Tibial artery (tissue), 4 donors: ENCODE results near the gene PCDH9.

ENCODE experiments used
- DNase-seq, 2 donors: peaks; one replicate each; pipeline ENCODE4 v3.0.0-alpha.2; 2019
- H3K27ac ChIP-seq, 2 donors: fragments of 200-600 bp; sonication (generic) in 1 of 2; 1 replicate in 1 of 2; 2 replicates in 1 of 2; pipeline ENCODE4 v1.5.1; 2018 to 2019; ENCODE audit warnings: mild to moderate bottlenecking in 1 of 2
- H3K27me3 ChIP-seq, 2 donors: fragments of 200-600 bp; sonication (generic) in 1 of 2; one replicate each; pipeline versions ENCODE4 v1.5.1 to v1.6.0; 2016 to 2019
- H3K36me3 ChIP-seq, 3 donors: fragments of 200-600 bp; sonication (generic) in 2 of 3; one replicate each; pipeline ENCODE4 v1.5.1; 2016 to 2019; ENCODE audit warnings: mild to moderate bottlenecking in 2 of 3
- H3K4me1 ChIP-seq, 4 donors: fragments of 200-600 bp; sonication (generic) in 2 of 4; 1 replicate in 3 of 4; 2 replicates in 1 of 4; pipeline ENCODE4 v1.5.1; 2016 to 2019
- H3K4me3 ChIP-seq, 2 donors: fragments of 200-600 bp; sonication (generic) in 1 of 2; 1 replicate in 1 of 2; 2 replicates in 1 of 2; pipeline ENCODE4 v1.5.1; 2018 to 2019; ENCODE audit warnings: mild to moderate bottlenecking in 2 of 2
- H3K9me3 ChIP-seq, 3 donors: fragments of 200-600 bp; sonication (generic) in 1 of 3; one replicate each; pipeline ENCODE4 v1.5.1; 2016 to 2019
- intact Hi-C: fragments of 100-400 bp; cut with DNase I; formaldehyde crosslinking; loops from one replicate; pipeline ENCODE4 v1.15.0; 2023; ENCODE audit warnings: low total_unique reads
- TF ChIP-seq, protein P1 (sequence below), 2 experiments: fragments of 200-600 bp in 1 of 2; fragments of 450-650 bp in 1 of 2; IDR thresholded peaks; one replicate each; pipeline ENCODE4 v1.5.1; 2017 to 2019; ENCODE audit warnings: antibody characterized with exemption in 2 of 2, mild to moderate bottlenecking in 1 of 2, moderate library complexity in 1 of 2

Gene PCDH9

DNA sequence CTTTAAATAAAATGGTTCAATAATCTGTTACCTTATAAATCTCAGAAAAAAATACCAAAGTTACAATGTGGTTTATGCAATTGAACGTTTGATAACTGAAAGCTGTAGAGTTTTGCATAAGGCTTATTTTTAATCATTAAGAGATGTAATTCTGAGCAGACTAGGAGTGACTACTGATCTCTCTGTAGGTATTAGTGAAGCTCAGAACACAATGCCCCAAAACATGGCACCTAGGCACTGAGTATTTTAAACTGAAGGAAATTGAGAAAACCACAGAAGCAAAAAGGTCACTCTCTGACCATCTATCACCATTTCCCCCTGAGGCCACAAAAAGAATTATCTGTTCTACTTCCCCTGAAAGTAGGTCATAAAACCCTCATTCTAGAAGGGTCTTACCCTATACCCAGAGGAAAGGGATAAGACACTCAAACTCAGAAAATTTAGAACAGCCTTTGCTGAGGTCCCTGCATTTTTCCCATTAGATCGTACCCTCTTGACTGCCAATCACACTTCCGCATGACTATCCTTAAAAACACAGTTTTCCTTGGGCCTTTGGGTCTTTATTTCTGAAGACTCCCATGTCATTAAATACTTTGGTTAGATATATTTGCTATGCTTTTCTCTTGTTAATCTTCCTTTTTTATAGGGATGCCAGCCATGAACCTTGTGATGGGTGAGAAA lies 158.1 kb downstream of the PCDH9 start:
- H3K36me3 ChIP-seq, result no peaks in the 10 kb centered on the region
- no peaks in the 10 kb centered on the region for H3K9me3 ChIP-seq
- H3K27me3 ChIP-seq, result no peaks in the 10 kb centered on the region
- no peaks in the 10 kb centered on the region for H3K4me1 ChIP-seq
- intact Hi-C loops, result no loop called here
- no peak for DNase-seq
- no peak overlapping the region for H3K27ac ChIP-seq
- TF ChIP-seq, protein P1, sequence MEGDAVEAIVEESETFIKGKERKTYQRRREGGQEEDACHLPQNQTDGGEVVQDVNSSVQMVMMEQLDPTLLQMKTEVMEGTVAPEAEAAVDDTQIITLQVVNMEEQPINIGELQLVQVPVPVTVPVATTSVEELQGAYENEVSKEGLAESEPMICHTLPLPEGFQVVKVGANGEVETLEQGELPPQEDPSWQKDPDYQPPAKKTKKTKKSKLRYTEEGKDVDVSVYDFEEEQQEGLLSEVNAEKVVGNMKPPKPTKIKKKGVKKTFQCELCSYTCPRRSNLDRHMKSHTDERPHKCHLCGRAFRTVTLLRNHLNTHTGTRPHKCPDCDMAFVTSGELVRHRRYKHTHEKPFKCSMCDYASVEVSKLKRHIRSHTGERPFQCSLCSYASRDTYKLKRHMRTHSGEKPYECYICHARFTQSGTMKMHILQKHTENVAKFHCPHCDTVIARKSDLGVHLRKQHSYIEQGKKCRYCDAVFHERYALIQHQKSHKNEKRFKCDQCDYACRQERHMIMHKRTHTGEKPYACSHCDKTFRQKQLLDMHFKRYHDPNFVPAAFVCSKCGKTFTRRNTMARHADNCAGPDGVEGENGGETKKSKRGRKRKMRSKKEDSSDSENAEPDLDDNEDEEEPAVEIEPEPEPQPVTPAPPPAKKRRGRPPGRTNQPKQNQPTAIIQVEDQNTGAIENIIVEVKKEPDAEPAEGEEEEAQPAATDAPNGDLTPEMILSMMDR (IDR thresholded peaks at IDR 0.05), result no peak
- no peak overlapping the region for H3K4me3 ChIP-seq

DNA sequence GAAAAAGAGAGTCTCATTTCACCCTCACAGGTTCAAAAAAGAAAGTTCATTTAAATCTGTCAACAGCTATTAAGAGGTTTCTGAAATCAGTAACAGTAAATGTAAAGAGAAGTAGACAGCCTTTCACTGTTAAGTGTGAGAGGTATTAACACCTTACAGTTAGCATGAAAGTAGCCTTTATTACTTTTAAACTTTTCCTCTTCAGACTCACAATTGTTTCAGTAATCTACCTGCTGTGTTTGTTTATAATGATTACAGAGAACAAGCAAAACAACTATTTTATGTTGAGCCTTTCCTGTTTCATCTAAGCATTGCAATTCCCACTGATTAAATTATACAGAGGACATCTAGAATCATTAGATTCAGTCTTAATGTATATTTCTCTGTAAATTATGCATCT lies 159.8 kb downstream of the PCDH9 start:
- no peaks in the 10 kb centered on the region for H3K27me3 ChIP-seq
- H3K4me3 ChIP-seq, result no peak overlapping the region
- H3K4me1 ChIP-seq, result no peaks in the 10 kb centered on the region
- TF ChIP-seq, protein P1 (IDR thresholded peaks at IDR 0.05), result no peak
- no peak for DNase-seq
- no peak overlapping the region for H3K27ac ChIP-seq
- no peaks in the 10 kb centered on the region for H3K36me3 ChIP-seq
- no peaks in the 10 kb centered on the region for H3K9me3 ChIP-seq
- intact Hi-C loops, result no loop called here

DNA sequence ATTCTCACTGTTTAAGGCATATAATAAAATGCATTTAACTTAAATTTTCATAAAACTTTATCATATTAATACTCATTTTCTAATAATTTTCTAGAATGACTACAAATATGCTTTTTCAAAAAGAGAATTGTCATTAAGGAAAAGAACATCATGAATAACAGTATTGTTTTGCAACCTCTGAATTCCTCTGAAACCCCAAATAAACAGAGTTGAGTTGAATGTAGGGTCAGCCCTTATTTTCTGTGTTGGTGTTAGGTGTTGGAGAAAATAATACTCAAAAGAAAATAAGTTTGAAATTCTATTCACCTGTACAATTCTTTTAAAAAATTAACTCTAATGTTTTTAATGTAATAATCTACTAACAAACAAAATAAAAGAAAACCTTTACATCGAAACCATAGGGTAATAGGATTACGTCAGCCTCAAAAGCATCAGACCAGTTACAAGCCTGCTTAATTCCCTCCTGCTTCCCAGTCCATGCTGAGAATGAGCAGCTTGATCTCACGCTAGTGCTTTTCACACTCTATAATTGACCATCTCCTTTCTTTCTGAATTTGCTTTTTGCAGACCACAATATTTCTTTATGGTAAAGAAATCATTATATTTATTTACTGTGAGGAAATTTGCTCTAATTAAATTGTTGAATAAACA lies 160.9 kb downstream of the PCDH9 start:
- intact Hi-C loops, result no loop called here
- no peaks in the 10 kb centered on the region for H3K9me3 ChIP-seq
- TF ChIP-seq, protein P1 (IDR thresholded peaks at IDR 0.05), result no peak
- H3K4me1 ChIP-seq, result no peaks in the 10 kb centered on the region
- no peak overlapping the region for H3K27ac ChIP-seq
- no peak overlapping the region for H3K4me3 ChIP-seq
- no peaks in the 10 kb centered on the region for H3K36me3 ChIP-seq
- DNase-seq, result no peak
- H3K27me3 ChIP-seq, result no peaks in the 10 kb centered on the region

DNA sequence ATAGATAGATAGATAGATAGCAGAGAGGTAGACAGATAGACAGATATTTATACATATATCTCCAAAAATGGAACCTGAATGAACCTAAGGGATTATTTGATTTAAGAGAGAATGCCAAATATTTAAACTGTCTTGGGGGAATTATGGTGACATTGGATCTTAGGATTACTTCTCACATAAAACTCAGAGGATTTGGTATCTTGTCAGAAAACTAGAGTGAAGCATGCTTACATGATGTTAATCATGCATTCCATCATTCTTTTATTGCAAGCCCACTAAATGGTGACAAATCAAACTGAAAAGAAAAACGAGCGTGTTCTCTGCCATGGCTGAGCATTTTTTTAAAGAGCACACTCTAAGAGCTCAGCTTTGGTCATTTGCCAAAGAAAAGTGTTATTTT lies 165.2 kb downstream of the PCDH9 start:
- no peaks in the 10 kb centered on the region for H3K4me1 ChIP-seq
- TF ChIP-seq, protein P1 (IDR thresholded peaks at IDR 0.05), result no peak
- no peak overlapping the region for H3K27ac ChIP-seq
- intact Hi-C loops, result no loop called here
- H3K36me3 ChIP-seq, result no peaks in the 10 kb centered on the region
- H3K9me3 ChIP-seq, result no peaks in the 10 kb centered on the region
- no peak for DNase-seq
- no peak overlapping the region for H3K4me3 ChIP-seq
- H3K27me3 ChIP-seq, result no peaks in the 10 kb centered on the region

DNA sequence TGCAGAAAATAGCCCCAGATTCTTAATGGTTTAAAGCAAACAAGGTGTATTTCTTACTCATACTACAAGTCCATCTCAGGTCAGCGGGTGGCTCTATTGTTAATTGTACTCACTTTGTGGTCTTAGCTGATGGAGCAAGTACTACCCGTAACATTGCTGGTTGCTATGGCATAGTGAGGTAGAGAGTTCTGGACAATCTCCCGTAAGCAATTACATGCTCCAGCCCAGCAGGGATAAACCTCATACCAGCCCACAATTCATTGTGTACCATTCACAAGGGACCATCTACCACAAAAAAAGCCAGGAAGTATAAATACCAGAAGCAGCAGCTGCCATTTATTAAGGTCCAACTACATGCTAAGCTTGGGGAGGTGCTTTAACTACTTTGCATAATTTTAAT lies 167.1 kb downstream of the PCDH9 start:
- Histone ChIP-seq H3K4me3 (no peak overlapping the region), H3K27ac (no peak overlapping the region), H3K9me3 (no peaks in the 10 kb centered on the region), H3K27me3 (no peaks in the 10 kb centered on the region), H3K4me1 (no peaks in the 10 kb centered on the region), H3K36me3 (no peaks in the 10 kb centered on the region)
- no peak for DNase-seq
- TF ChIP-seq, protein P1 (IDR thresholded peaks at IDR 0.05), result no peak
- intact Hi-C loops, result no loop called here
